ENCODE data around the gene PTH1R. TPM values are rescaled to one million over a fixed set of nuclear protein-coding genes. Genes with fewer than 3 reads are reported as not detected.

Gene PTH1R
- total RNA-seq, 1 donor, result under 0.01 TPM

DNA sequence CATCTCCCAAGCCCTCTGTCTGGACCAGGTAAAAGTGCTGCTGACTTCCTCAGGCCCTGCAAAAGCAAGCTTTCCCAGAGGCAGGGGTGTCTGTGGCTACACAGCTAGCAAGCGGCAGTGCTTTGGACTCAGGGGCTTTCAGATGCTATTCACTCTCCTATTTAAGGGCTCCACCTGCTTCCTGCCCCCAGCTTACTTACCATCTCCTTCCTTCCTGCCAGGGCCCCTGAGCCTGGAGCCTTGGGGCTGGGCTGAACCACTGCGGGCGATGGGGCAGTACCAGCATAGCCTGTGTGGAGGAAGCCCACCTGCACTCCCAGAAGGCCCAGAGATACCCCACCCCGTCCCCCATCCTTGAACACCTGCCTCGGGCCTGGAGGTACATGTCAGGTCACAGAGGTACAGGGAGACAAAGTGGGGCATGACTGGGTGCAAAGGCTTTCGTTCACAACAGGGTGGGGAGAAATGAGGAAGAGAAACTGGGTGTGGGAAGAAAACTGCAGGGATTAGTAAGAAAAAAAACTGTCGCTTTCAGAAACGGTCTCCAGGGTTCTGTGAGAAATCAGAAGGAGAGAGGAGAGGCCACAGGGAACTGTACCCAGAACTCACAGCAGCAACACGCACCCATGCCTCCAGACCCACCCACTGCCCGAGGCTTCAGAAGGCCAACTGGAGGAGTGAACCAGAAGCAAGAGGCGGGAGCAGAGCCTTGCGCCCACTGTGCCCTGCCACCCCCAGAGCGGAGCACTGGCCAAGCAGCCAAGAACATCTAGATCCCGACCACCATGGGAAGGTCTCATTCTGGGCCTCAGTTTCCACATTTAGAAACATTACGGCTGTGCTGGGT is 49.6 kb downstream of the PTH1R start:
- peak in 2 of 3 donors; percentile 75 to 88 for DNase-seq (ENCODE audit: low read depth in 2 of 3, low spot score in 2 of 3)

DNA sequence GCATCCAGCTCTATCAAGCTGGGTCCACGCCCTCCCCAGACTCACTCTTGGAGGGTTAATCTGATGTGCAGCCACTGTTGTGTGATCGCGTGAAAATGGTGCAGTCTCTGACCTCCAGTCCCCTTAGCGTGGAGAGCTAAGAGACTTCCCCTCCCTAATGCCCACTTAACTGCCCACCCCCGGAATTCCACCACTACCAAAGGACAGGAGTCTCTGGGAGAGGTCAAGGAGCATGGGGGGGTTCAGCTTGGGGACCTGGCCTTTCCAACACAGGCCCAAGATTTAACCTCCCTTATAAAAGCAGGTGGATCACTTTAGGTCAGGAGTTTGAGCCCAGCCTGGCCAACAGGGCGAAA is 50.2 kb downstream of the PTH1R start:
- DNase-seq (ENCODE audit: low read depth in 2 of 3, low spot score in 2 of 3), result no peak

DNA sequence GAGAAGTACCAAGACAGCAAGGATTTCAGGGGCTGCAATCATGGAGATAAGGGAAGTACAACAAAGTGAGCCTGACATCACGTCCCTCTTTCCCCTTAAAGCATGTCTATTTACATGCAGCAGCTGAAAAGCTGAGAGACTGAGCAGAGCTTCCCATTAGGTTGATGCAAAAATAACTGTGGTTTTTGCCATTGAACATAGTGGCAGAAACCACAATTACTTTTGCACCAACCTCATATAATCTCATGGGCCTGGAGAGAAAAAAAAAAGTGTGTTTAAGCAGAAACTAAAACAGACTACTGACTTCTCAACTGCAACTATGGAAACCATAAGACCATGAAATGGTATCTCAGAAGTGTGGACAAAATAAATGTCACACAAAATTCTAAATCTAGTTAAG is 50.8 kb downstream of the PTH1R start:
- DNase-seq (ENCODE audit: low read depth in 2 of 3, low spot score in 2 of 3), result peak in 1 of 3 donors; percentile 58

DNA sequence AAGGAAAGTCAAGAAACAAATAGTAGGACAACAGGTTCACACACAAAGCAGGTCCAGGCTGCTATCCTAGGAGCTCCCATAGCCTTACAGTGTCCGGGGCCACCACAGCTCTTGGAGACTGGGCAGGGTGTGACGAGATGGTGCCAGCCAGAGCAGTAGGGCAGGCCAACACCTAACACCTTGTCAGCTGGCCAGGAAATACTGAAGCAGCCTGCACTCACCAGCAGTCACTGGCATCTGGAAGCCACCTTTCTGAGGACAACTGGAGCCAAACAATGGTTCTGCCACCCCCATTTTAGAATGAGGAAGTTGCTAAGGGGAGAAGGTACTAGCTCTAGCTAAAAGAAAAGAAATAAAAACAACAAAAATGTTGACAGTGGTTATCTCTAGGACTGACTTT is 51.8 kb downstream of the PTH1R start:
- DNase-seq (ENCODE audit: low read depth in 2 of 3, low spot score in 2 of 3), result peak in 1 of 3 donors; percentile 72

DNA sequence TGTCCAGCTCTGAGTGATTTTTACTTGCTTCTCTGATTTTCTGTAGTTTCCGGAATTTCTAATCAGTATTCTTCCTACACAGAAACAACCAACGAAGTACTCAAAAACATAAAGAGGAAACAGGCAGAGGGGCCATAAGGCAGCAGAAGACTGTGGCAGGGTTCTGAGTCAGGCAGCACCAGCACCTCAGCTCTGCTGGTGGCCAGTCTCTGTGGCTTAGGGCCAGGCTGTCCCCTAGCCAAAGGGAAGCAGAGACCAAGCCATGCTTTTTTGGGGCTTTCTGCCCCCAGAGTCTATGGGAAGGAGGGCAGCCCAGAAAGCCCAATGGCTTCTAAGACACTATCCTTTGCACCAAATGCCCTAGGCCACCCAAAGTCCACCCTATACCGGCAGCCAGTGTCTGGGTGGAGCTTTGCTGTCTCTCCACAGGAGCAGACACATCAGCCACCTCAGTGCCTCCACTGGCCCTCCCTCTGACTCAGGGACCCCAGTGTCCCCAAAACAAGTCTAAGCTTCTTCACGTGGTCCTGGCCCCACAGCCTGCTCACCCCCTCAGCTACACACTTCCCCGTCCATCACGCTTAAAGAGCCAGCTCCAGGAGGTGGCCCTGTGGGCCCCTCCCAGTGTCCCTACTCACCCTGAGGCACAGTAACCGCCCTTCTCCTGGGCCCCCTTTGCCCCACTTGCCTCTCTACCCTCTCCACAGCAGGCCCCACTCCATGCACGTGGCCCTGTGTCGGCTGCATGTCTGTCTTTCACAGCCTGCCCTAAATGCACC is 52.8 kb downstream of the PTH1R start:
- peak in 1 of 3 donors; percentile 36 for DNase-seq (ENCODE audit: low read depth in 2 of 3, low spot score in 2 of 3)

DNA sequence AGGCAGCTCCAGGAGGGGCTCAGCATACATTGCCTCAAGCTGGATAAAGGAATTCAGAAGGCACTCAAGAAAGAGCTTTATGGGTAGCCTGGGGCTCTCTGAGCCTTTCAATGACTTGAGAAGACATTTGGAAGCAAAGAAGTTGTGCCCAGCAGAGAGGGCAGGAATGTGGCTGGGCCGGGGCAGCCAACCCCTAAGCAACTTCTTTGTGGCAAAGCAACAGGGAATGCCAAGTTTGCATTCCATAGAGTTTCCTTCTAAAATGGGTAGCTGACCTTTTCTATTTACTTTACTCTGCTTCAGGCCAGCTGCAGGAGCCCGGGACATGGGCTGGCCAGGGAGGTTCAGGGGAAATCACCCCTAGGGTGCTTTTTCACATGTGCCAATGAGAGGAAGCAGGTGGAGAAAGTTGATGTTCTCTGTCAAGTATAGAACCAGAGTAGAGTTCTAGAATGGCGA is 53.5 kb downstream of the PTH1R start:
- no peak for DNase-seq (ENCODE audit: low read depth in 2 of 3, low spot score in 2 of 3)

DNA sequence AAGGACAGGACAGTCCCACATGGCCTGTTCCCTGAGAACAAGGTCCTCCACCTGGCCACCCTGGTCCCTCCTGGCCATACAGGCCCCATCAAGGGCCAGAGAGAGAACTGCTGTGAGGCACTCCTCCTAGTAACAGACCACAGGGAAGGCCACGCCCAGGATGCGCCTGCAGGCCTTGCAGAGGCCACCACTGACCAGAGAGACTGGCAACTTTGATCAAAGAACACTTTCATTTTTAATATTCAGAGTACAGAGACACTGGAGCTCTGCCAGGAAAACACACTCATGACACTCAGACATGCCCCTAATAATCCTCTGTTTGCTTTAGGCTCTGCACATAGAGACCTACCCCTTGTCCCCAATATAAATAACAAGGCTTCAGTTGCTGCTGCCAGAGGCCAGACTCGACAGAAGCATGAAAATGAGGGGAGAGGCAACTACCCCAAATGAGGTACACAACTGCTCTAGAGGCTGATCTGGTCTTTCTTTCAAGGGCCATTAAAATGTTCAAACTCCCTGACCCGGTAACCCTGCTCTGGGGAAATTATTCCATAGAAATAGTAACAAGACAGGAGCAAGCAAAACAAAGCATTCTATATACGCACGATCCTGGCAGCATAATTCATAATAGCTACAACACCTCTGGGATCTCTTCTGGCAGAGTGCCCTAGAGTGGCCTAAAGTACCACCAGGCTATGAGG is 54.3 kb downstream of the PTH1R start:
- peak in 1 of 3 donors; percentile 67 for DNase-seq (ENCODE audit: low read depth in 2 of 3, low spot score in 2 of 3)

DNA sequence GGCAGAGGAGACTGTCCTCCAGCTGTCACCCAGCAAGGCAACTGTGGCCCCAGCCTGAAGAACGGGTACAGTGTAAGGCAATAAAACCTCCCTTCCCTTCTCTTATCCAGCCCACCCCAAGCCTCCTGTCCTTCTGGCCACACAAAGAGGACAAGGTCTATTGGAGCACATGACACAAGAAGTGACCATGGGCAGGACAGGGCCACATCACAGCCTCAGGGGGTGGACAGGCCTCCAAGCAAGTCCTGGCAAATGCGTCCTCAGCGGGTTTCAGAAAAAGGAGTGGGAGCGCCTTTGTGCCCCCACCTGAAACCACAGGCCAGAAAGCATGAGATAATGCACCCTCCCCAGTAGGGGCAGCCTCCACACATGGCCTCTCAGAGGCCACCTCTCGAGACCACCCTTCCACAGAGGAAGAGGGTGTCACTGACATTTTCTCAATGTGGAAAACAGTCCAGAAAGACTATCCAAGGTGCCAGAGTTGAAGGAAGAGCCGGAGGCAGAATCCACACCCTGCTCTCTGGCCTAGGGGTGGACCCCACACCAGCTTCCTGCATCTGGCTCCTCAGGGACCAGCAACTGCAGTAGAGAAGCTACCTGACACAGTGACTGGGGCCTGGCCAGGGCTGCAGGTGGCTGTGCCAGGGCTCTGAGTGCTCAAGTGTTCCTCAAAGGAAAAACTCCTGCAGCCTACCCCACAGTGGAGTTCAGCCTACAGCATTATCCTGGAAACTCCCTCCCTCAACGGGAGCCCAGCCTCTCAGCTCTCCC is 55.1 kb downstream of the PTH1R start:
- no peak for DNase-seq (ENCODE audit: low read depth in 2 of 3, low spot score in 2 of 3)

DNA sequence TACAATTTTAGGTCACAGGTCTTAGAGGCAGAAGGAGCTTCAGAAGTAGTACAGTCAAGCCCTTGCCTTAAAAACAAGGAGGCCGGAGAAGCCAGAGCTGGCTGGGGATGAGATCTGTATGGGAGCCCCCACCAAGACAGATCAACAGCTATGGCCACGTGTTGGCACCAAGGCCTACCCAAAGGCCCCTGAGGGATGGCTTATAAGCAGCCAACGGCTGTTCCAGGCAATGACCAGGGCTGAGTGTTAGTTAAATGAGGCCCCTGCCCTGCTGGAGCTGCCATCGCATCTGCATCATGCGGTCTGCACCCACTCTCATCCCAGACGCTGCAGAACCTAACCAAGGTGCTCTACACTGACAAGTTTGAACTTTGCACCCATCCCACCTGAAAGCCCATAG is 55.7 kb downstream of the PTH1R start:
- no peak for DNase-seq (ENCODE audit: low read depth in 2 of 3, low spot score in 2 of 3)

DNA sequence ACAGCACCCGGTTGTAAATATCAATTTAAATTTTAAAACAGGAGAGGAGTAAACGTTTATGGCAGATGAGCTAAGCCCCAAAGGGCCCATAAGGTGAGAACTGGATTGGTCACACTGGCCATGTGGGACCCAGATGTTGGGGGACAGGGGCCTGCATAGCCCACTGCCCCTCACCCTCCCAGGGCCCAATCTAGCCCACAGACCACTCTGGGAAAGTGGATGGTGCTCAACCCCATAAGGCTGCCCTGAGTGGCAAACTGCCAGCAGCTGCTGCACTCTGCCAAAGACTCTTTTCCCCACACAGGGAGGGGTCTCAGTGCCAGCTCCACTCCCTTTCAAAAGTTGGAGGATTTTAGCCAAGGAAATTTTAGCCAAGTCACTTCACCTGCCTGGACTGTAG is 56.6 kb downstream of the PTH1R start:
- DNase-seq (ENCODE audit: low read depth in 2 of 3, low spot score in 2 of 3), result no peak

DNA sequence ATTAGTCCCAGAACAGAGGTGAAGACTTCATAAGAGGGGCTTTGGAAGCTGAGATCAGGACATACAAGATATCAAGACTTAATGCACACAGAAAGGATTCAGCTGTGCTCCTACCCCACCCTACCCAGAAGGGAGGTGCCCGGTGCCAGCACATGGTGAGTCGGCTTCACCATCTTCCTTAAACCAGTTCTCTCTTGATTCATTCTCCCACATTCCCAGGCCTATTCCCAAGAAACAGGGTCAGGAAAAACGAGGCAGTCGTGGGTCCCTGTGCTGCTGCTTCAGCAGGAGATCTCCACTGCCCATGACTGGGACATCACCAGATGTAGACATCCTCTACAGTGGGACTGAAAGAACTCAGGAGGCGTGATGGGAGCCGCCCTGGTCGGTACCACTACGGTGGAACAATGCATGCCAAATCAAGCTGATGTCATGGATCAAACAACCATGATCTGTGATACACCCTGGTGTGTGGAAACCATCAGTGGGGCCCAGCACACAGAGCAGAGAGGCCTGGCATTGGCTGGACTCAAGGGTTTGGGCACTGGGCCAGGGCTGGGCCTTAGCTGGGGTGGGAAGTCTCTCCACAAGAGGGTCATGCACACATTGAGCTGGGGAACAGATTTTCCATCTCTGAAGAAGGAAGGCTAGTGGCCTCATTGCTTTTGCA is 57.1 kb downstream of the PTH1R start:
- no peak for DNase-seq (ENCODE audit: low read depth in 2 of 3, low spot score in 2 of 3)

DNA sequence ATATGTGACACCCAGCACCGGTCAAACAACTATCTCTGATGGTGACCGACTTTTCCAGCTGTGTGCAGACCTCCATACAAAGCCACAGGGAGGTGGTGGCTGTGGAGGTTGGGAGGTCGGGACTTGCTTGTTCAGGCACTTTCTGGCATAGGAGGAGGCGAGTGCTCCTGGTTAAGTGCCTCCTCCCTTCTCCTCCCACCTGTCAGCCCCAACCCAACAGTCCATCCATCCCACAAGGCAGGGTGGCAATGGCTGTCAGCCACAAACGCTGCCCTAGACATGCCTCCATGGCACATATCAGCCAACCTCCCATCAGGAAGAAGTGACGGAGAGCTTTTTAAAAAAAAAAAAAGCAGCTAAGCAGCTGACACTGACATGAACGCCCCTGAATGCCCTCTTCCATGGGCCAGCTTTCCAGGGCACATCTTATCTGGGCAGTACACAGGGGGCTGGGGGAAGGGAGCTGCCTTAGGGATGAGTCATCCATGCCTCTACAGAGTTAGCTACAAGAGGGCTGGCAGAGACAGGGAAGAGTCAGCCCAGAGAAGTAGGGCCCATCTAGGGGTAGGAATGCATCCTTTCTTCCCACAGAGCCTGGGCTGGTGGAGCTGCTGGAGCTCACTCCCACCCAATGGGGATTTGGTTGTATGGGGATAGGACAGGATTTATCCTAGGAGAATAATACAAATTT is 57.8 kb downstream of the PTH1R start:
- no peak for DNase-seq (ENCODE audit: low read depth in 2 of 3, low spot score in 2 of 3)

DNA sequence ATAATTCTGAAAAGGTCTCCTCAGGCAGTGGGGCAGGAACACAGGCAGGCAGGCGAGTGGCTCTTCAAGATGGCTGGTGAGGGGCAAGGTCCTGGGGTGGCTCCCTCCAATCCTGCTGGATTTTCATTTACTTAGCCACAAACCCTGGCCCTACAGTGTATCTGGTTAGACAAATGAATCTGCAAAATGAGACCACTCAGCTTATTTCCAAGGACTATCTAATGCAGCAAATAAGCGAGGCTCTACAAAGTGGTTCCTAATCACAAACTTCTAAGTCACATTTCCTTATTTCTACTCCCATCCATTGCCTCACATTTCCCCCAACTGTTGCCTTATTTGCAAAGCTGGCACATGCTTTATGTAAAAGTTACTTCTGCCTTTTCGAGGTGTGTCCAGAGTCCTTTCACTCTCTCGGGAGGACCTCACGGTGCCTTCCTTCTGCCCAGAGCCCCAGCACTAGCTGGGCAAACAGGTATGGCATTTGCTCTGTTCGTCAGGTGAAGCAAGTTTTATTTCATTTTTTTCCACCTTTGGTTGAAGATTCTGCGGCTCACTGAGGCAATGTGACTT is 58.6 kb downstream of the PTH1R start:
- no peak for DNase-seq (ENCODE audit: low read depth in 2 of 3, low spot score in 2 of 3)

DNA sequence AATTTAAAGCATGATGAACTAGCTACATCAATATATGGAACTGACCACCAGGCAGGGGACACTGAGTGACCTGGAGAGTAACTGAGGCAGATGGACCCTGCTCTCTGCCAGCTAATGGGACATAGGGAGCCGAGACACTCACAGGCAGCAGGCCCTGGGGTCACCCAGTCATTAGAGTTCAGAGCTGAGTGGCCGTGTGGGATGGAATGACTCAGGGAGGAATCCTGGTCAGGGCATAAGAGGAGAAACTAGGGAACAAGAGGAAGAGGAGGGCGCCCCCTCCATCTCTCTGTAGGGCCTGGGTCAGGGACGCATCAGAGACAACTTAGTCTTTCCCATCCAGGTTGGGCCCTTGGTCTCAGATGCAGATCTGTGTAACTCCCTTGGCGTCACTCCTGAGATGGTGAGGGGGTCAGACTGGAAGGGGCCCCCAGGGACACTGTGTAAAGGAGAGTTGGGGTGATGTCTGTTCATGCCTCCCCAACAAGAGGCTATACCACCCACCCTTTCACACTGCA is 59.3 kb downstream of the PTH1R start:
- no peak for DNase-seq (ENCODE audit: low read depth in 2 of 3, low spot score in 2 of 3)

DNA sequence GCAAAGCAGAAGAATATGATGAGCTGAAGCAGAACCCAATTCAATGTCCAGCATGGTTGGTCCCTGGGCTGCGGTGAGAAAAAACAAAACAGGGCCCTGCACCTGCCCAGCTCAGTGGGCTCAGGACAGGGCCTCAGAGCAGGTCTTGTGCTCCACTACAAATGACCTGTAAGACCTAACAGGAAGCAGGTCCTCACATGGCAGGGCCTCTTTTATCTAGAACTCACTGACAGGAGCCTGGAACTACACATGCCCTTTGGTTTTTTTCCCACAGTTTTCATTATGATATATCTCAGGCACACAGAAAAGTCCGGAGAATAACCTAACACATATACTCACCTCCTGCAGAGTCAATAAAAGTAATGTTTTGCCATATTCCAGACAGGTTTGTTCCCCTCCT is 60.6 kb downstream of the PTH1R start:
- DNase-seq (ENCODE audit: low read depth in 2 of 3, low spot score in 2 of 3), result no peak

DNA sequence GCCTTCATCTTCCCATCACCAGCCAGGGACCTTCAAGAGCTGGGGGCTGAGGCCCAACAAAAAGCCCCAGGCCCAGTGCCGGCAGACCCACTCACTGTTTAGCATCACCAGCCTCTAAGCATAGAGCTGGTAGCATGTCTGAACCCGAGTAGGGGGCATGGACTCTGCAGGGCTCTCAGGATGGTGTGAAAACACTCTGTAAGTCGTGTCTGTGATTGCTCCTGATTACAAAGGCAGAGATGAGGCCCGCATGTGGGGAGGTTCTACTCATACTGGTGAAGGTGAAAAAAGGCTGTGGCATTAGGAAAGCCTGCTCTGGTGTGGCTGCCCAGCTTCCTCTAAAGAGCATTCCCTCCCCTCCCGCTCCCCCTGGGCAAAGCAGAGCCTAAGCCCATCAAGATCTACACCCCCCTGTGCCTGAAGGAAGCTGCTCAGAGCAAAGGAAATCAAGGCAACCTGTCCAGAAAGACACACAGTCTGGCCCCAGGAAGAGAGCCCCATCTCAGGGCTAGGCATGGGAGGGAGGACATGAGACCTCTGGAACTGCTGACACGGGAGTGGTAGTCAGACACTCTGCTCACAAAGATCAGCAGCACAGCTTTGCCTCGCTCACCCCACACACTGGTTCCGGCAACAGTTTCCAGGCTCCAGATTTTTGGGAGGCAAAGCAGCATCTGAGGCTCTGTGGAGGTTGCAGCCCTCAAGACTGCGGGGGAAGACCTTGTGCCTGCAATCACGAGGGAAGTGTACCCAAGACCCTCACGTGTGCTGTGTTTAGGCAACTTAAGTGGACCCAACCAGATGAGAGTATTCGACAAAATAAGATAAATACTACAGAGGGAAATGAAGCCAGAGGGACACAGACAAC is 62.3 kb downstream of the PTH1R start:
- DNase-seq (ENCODE audit: low read depth in 2 of 3, low spot score in 2 of 3), result no peak

DNA sequence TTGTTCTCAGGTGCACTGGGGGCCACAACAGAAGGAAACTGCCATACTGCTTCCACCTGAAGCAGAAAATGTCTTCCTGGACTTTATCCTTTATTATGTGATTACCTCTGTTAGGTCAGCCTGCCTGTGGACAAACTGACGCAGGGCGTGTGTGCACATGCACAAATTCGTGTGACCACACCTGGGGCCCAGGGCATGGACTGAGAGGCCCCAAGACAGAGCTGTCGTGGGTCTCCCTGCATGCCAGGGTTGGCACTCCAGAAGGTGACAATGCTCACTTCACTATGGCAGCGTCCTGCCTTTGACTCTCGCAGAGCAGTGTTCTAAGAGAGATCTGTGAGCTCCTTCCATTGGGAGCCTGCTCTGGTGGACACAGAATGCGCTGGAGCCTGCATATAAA is 64.6 kb downstream of the PTH1R start:
- no peak for DNase-seq (ENCODE audit: low read depth in 2 of 3, low spot score in 2 of 3)
